NCI-H187 (cell line): ENCODE results near the gene PREP.
"Not testable (repeated sequence)": the region's sequence is repeated elsewhere in the genome, so short reads cannot be mapped to it uniquely, and the experiment has no call there.

ENCODE experiments used
- DNase-seq, 2 experiments: peaks; one replicate each; lab custom pipeline; 2025; lab: John Stamatoyannopoulos, UW

PREP gene

DNA sequence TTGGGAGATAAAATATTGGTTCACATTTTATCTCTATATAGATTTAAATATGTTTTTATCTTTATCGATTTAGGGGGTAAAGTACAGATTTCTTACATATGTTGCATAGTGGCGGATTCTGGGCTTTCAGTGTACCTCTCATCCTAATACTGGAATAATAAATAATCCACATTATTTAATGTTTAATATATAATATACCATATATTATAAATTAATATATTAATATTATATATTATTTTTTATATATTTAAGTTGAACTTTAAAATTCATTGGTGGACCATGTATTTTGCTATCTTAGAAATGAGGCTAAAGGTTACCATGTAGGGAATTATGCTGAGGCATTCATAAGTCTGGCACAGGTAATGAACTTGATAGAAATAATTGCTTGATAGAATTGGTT, 133.5 kb downstream of the PREP start:
- DNase-seq = no peak

DNA sequence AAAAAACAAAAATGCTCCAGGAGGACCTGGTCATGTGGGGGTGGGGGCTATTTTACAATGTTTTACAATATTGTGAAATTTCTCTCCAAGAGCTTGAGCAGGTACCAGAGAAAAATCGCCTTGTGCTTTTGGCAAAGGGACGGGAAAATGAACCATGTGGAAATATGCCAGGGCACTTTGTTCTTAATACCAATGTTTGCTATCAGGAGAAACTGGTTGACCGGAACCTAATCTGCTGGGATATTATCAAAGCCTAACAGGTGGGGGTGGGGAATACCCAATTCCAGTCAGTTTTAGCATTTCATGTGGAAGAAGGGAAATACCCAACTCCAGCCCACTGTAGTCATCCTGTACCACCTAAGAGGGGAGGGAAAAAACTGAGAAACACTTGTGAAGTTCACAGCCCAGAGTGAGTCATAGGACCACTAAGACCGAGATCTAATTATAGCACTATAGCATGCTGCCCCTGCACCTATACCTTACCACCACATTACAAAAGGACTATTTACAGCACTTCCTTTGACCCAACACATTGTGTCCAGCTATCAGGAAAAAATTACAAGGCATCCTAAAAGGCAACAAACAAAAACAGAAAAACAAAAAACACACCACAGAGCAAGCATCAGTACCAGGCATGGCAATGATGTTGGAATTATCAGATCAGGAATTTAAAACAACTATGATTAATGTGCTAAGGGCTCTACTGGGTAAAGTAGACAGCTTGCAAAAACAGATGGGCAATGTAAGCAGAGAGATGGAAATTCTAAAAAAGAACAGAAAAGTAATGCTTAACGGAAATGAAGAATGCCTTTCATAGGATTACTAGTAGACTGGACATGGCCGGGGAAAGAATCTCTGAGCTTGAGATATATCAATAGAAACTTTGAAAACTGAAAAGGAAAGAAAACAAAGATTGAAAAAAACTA, 138.9 kb downstream of the PREP start:
- DNase-seq = no peak

DNA sequence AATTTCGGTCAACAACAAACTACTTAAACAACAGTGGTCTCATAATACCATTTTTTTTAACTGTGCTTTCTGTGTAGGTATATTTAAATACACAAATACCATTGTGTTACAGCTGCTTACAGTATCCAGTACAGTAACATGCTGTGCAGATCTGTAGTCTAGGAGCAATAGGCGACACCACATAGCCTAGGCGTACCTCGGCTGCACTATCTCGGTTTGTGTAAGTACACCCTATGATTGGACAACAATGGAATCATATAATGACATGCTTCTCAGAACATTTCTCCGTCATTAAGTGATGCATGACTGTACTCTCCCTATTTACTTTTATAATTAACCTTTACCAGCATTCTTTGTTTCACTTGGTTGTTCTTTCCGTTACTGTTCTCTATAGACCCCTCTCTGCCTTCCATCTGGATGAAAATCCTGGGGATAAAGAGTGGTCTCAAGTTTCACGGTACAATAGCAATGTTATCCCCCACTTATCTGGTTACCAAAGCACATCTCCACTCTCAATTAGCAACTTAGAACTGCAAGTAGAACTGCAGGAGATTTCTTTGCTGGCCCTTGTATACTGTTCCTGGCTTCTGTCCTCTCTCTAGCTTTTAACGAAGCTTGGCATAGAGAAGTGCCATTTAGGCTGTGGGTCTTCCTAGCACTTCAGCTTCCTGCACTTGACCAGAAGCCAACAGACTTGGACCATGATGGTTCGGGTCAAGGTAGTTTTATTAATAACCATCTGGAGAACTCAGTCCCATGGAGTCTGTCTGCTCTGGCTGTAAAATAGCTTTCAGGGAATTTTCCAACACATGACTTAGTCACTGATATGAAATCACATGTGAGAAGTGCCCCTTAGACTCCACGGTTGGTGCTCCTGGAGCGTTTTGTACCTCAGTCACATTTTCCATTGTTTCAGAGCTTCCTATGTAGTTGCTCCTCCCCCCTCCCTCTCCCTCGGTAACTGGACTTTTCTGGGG, 142.7 kb downstream of the PREP start:
- DNase-seq = peak; percentile 43 to 44

DNA sequence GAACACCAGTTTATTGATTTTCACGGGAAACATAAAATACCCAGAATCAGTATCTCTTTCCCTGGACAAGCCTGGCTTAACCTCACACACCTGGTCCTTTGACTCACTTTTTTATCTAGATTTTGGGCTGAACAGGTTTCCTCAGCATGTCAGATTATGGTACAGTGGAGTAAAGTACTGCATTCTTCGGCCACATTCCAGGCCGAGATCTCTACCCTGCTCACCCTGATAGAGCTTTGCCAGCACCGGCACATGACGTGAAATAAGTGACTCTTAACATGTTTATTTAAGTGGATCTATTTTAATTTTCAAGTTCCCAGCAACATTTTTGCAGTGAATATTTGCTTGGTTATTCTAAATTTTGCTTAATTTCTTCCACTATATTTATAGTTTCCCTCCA, 144.1 kb downstream of the PREP start:
- no peak for DNase-seq

DNA sequence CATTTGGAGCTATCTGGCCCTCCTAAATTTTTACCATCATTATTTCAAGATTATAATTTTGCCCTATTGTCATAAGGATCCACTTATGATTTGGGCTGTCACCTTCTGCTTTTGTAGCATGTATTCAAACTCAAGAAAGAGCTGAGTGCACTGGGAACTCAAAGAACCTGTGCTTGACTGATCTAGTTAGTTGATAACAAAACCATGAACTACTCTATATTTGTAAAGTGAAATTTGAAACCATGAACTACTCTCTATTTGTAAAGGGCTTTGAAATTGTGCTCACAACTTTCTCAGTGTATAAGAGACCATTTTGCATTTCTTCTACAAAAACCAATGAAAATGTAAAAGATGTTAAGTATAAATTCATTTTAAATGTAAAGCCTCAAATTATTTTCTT, 145.5 kb downstream of the PREP start:
- no peak for DNase-seq

DNA sequence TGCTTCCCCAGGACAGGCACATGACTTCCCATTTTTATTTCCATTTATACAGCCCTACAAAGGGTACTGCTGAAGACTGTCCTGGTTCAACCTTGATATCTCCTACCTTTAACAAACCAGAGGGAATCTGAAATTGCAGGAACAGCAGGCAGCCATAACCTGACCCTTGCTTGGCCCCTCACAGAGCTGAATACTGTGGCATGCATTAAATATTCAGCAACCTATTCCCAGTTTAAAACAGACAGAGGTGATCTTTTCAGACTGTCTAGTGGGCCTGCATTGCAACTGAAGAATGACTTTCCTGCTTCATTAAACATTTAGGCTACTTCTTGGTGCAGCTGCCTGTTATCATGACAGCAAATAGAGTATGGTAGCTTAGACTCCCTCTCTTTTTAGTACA, 146.3 kb downstream of the PREP start:
- DNase-seq = no peak

DNA sequence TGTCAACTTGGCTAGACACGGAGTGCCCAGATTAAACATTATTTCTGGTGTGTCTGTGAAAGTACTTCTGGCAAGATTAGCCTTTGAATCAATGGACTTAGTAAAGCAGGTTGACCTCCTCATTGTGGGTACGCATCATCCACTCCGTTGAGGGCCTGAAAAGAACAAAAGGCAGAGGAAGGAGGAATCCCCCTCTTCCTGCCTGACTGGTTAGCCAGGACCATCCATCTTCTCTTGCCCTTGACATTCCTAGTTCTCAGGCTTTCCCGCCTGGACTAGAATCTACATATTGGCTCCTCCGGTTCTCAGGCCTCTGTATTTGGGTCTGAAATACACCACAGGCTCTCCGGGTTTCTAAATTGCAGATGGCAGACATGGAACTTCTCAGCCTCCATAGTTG, 149.1 kb downstream of the PREP start:
- no peak for DNase-seq

DNA sequence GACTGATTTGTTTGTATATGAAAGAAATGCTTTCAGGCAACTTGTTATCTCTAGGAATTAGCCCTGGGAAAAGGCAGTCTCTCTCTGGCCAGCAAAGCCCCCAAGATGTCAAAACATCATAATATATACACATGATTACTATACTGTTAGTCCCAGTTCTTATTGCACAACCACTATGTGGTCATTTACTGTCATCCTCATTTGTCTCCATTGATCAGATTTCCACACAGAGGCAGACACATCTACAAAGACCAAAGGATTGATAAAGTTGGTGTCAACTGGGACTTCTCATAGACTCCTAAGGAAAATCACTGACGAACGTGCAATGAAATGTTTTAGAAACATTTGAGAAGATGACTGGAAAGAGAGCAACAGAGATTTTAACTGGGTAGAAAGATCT, 151.2 kb downstream of the PREP start:
- no peak for DNase-seq

DNA sequence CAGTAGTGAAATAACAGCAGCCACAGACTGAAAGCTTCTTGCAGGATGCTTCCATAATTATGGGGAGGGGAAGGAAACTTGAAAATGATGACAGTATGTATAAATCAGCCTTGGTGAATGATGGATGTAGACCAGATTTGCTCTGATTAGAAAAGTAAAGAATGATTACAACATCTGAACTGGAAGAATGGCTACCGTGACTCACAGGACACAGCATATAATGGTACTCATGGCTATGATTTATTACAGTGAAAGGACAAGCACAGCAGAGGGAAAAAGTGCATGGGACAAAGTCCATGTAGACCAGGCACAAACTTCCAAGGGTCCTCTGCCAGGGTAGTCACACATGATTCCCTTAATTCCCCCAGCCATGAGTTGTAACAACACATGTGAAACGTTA, 152.3 kb downstream of the PREP start:
- DNase-seq = no peak

DNA sequence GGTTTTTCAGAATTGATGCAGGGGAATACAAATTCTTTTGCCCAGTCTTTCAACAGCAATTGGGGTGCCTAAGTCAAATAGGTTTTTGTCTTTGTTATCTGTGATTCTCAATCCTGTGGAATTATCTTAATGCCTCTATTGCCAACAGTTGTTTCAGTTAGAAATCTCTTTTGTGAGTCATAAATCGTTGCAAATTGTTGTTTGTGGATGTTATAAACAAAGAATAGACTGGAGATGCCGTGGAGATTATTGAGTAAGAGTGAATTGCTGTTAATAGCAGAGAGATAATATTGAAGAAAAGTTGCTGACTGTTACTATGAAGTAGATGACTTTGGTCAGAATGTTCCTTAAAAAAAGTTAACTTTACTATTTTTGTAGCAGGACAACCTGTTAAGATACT, 159.4 kb downstream of the PREP start:
- no peak for DNase-seq

DNA sequence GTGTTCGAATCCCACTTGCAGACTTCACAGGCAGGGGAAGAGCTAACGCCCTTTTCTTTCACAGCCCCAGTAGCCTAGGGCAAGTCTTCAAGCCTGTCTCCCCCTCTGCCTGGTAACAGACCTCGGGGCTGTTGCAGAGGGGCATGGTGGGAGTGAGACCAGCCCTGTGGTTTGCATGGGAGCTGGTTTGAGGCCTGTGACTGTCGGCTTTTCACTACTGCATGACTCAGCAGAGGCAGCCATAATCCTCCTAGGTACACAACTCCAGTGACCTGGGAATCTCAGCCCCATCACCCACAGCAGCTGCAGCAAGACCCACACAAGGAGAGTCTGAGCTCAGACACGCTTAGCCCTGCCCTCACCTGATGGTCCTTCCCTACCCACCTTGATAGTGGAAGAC, 167.7 kb downstream of the PREP start:
- no peak for DNase-seq

DNA sequence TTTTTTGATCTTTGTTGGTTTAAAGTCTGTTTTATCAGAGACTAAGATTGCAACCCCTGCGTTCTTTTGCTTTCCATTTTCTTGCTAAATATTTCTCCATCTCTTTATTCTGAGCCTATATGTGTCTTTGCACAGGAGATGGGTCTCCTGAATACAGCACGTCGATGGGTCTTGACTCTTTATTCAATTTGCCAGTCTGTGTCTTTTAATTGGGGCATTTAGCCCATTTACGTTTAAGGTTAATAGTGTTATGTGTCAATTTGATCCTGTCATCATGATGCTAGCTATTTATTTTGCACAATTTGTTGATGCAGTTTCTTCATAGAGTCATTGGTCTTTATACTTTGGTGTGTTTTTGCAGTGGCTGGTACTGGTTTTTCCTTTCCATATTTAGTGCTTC, 171.1 kb downstream of the PREP start:
- not testable (repeated sequence) for DNase-seq
